HG03460 (cell line): ENCODE results near the gene CPSF3.
A peak's percentile ranks its signal among the peaks of the same experiment; 100 is the strongest.
"Not testable (repeated sequence)": the region's sequence is repeated elsewhere in the genome, so short reads cannot be mapped to it uniquely, and the experiment has no call there.

Source experiments
- ATAC-seq: cut with Tn5 transposase; IDR thresholded peaks from one replicate; pipeline ENCODE4 v1.9.1; 2021; ENCODE audit not compliant: unreplicated experiment

Gene CPSF3

DNA sequence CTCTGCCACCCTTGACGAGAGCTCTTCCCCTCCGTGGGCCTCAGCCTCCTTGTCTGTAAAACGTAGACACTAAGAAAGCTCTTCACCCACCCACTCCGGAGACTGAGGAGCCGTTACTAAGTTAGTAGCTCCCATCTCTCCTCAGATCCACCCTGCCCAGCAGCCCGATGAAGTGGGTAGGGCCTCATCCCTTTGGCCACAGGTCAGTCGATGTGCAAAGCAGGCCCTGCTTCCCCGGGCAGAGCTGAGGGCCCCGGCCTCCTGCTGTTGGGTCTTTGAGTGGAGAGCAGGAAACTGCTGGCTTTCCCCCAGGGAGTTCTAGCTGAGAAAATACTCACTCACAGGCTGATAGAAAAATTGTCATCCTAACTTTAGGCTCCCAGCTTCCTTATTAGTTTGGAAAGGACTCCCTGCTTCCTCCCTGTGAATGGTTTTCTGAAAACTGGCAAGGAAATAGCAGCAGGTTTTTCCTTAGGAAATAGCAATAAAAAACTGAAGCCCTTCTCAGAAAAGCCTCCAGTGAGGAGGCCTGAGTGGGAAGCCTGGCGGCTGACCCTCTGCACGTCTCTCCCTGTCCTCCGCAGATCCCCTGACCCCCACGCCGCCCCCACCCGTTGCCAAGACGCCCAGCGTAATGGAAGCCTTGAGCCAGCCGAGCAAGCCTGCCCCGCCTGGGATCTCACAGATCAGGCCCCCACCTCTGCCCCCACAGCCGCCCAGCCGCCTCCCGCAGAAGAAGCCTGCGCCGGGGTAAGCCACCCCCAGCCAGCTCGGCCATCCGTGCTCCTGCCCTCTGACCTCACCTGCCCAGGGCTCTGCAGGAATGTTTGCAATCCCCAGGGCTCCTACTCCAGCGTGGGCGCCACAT lies 30.3 kb upstream of the CPSF3 start:
- ATAC-seq = no peak

GRCh38 chr2:9394816-9395215 lies 28.6 kb upstream of the CPSF3 start:
- no peak for ATAC-seq

DNA sequence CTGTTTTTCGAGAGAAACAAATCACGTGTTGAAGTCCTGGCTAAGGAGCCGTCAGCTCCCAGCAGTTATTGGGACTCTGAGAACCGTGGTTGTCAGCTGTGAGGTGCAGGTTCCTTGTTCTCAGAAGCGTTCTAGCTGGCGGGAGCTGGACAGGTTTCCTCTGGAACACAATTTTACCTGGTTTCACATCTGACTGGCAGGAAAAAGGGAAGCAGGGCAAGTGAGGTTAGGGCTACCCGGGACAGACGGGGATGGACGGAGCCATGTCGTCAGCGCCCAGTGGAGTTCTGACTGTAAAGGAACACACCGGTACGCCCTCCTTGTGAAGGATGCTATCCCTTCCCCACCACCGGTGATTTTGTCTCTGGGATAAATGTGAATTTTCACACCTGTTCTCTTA lies 26.3 kb upstream of the CPSF3 start:
- ATAC-seq = no peak

DNA sequence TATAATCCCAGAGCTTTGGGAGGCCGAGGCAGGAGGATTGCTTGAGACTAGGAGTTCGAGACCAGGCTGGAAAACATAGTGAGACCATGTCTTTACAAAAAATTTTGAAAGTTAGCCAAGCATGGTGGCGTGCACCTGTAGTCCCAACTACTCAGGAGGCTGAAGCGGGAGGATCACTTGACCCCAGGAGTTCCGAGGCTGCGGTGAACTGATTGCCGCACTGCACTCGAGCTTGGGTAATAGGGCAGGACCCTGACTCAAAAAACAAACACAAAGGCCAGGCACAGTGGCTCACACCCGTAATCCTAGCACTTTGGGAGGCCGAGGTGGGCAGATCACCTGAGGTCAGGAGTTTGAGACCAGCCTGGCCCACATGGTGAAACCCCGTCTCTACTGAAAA lies 25.2 kb upstream of the CPSF3 start:
- ATAC-seq = not testable (repeated sequence)

DNA sequence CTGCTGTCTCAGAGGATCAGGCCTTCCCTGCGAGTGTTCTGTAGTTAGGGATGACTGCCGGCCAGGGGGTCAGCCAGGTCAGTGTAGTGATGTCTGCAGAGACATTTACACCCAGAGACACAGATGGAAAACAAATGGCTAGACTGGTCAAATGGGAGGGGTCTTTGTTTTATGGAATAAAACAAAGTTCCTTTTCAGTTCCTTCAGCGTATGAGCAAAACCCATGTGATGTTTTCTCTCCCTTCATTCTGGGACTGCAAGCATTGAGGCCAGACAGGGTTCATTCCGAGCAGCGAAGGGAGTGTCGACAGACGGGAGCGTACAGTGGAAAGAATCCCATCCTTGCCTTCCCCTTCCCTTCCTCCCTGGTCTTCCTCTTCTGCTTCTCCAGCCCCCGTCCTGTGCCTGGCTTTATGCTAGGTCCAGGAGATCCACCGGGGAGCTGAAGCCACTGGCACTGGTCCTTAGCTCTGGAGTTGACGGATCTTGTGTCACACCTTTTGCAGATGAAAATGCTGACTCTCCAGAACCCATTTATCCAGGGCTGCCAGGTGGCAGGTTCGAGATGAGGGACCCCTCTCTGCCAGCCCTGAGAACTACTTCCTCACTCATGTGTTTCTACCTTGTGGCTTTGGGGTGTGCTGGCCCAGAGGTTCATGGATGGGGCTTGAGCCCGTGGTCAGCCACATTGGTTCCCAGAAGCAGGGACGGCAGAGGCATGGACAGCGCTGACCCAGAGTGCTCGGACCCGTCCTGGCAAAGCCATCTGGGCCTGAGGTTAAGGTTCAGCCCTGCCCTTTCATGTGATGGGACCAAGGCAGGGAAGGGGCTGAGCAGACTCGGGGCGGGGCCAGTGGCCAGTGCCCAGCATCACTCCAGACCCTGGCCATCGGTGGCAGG lies 24.3 kb upstream of the CPSF3 start:
- no peak for ATAC-seq

DNA sequence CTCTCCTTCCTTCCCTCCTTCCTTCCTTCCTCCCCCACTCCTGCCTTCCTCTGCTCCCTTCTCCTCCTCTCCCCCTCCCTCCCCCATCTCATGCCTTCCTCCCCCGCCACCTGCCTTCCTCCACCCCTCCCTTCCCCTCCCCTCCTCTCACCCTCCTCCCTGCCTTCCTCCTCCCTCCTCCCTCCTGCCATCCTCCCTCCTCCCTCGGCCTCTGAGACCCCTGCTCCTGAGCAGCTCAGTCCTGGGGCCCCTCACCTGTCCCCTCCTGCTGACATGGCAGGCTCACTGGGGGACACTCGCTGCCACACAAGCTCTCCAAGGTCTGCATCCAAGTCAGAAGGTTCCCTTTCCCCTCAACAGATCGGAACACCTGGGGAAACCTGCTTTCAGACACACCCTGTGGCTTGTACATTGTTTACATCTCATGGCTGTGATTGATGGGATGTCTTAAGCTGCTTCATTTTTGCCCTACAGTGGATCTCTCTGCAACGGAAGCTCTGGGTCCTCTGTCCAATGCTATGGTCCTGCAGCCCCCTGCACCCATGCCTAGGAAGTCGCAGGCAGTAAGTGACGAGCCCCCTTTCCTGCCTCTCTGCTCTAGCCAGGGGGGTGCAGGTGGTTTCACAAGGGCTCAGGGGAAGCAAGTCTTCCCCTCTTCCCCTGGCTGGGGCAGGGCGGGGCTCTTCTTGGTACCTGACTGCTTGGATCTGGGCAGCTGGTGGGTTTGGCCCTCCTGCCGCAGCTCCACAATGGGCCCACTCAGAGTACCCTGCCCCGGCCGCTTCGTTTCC lies 23.0 kb upstream of the CPSF3 start:
- ATAC-seq = no peak

DNA sequence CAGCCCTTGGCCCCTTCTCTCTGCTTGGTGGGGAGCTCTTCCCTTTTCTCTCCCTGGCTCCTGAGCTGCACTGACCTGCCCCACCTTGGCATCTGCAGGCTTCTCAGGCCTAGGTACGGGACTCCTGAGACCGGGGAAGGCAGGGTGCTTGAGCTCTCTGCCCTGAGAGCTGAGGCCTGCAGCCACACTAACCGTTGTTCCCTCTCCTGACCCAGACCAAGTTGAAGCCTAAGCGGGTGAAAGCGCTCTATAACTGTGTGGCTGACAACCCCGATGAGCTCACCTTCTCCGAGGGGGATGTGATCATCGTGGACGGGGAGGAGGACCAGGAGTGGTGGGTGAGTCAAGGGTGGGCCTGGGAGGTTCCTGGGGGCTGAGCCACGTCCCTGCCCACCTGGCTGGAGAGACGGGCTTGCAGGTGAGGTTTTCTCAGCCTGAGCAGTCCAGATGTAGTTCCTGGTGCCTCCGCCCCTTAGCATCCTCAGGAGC lies 22.4 kb upstream of the CPSF3 start:
- ATAC-seq = no peak

- no peak for ATAC-seq
These were observed 21.6 kb upstream of the CPSF3 start for GRCh38 chr2:9401646-9402371.

GRCh38 chr2:9403924-9404323 lies 19.5 kb upstream of the CPSF3 start:
- no peak for ATAC-seq

GRCh38 chr2:9404451-9404850 lies 19.0 kb upstream of the CPSF3 start:
- ATAC-seq = no peak

GRCh38 chr2:9405636-9406035 lies 17.8 kb upstream of the CPSF3 start:
- ATAC-seq = no peak

DNA sequence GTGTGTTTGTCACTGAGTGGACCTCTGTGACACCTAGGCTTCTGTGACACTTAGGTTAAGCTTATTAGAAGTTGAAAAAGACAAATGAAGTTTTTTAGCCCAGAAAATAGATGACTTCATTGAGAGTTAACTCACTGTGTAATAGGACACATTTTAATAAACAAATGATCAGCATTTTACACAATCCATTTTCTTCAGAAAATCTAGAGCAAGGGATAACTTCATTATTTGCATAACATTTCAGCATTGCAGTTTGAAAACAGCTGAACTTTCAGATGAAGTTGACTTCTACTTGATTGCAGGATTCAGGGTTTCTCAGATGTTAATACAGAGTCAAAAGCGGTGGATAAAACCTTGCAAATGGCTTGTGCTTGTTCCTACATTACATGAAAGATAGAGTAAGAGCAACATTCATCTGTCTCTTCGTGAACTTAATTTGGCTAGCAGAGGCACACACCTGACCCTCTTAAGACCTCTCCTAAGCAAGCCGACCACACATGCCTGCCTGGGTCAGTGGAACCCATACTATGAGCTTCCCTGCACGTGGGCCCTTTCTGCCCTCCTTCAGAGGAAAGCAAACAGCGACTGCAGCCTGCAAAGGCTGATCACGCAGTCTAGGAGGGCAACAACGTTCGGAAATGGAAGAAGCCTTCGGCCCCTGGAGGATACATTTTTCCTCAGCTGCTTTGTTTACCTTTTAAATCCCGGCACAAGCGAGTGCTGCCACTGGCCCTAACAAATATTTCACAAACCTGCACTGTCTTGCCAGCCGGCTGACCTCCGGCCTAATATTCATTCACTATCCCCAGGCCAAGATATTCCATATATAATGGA lies 16.7 kb upstream of the CPSF3 start:
- ATAC-seq = no peak

DNA sequence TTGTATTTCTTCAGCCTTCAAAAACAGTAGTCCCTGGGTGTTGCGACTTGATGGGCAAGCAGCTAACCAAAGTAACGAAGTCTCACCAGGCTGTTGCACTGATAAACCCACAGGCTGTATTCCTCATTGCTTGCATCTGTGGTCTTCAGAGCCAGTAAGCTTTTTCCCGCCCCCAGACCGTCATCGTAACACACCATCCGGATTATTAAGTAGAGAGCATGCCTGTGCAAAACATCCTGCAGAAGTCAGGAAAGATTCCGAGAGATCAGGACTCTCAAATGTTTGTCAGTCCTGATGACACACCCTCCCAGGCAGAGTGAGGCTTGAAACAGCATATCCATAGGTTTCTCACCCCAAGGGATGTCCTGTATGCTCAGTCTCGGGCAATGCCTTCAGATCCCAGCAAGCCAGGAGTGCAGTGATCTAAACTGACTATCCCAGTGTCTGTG lies 16.1 kb upstream of the CPSF3 start:
- no peak for ATAC-seq

GRCh38 chr2:9408641-9409151 lies 14.8 kb upstream of the CPSF3 start:
- ATAC-seq = no peak

DNA sequence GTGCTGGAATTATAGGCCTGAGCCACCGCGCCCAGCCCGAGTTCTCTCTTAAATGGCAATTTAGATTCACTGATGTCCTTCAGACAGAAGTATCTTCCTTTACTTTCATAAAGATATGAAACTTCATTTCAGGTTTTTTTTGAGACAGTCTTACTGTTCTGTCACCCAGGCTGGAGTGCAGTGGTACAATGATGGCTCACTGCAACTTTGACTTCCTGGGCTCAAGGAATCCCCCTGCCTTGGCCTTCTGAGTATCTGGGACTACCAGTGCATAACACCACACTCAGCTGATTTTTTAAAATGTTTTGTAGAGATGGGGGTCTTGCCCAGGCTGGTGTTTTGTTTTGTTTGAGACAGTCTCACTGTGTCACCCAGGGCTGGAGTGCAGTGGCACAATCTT lies 13.3 kb upstream of the CPSF3 start:
- ATAC-seq = peak; percentile 88

GRCh38 chr2:9412781-9413180 lies 10.7 kb upstream of the CPSF3 start:
- ATAC-seq = no peak

GRCh38 chr2:9415516-9416169 lies 7.8 kb upstream of the CPSF3 start:
- ATAC-seq = no peak

- no peak for ATAC-seq
These were observed 7.0 kb upstream of the CPSF3 start for GRCh38 chr2:9416267-9416961.
